IMR-90 (cell line): Measurements from ENCODE around the gene LRP1B.

Experiments used
- CTCF ChIP-seq: conservative IDR thresholded peaks from 2 replicates; pipeline ENCODE4 v1.5.1; 2012; ENCODE audit warnings: mild to moderate bottlenecking, low read depth, low read length, improper control_type of control experiment
- MAZ ChIP-seq: IDR thresholded peaks from 2 replicates; pipeline ENCODE4 v1.6.1; 2012; ENCODE audit warnings: low read depth, mild to moderate bottlenecking, low read length, improper control_type of control experiment, moderate library complexity, borderline replicate concordance
- MXI1 ChIP-seq: IDR thresholded peaks from 2 replicates; pipeline ENCODE4 v1.6.1; 2012; ENCODE audit warnings: low read depth, mild to moderate bottlenecking, low read length, moderate library complexity, borderline replicate concordance
- RAD21 ChIP-seq: IDR thresholded peaks from 2 replicates; pipeline ENCODE4 v1.6.1; 2012; ENCODE audit warnings: low read length, improper control_type of control experiment

GRCh38 chr2:141468761-141469160 lies 662.1 kb downstream of the LRP1B start:
- no peak for TF ChIP-seq CTCF
- TF ChIP-seq RAD21 = no peak
- TF ChIP-seq MAZ = no peak
- TF ChIP-seq MXI1 = no peak
